GM21423 (cell line): ENCODE measurements around the gene TNIP2.
A peak's percentile ranks its signal among the peaks of the same experiment; 100 is the strongest.
"Not testable (repeated sequence)": the region's sequence is repeated elsewhere in the genome, so short reads cannot be mapped to it uniquely, and the experiment has no call there.

Experiments
- ATAC-seq: cut with Tn5 transposase; IDR thresholded peaks from one replicate; pipeline ENCODE4 v1.9.1; 2021; ENCODE audit warnings: mild to moderate bottlenecking, moderate library complexity; ENCODE audit not compliant: unreplicated experiment

The TNIP2 gene

DNA sequence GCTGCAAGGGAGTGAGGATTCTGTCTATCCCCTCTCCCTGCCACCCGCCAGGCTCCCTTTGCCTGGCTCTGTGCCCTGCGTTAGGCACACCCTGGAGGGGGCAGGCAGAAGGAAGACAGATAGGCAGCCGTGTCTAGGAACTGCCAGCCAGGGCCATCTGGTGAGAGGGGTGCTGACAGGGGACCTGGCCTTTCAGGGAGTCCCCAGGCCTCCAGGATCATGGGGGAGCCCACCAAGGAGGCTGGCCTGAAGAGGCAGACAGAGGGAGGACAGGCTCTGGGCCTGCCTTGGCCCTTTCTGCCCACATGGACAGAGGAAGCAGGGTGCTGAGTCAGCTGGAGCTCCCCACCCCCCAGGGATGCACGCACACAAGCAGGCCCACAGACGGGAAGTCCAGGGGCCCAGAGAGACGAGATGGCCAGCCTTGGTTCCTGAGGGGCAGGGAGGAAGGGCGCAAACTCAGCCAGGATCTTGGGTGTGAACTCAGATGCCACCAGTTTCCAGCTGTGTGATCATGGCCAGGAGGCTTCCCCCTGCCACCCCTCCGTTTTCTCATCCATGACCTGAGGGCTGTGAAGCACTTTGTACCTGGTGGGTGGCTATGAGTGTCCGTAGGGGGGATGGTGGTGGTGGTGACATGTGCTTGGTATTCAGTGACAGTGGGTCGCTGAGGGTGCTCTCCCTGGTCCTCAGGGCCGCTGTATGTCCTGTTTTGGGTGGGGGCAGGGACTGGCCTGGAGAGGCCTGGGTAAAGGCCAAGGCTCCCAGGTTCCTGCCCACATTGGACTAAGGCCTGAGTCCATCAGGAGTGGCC is 38.6 kb upstream of the TNIP2 start:
- no peak for ATAC-seq

DNA sequence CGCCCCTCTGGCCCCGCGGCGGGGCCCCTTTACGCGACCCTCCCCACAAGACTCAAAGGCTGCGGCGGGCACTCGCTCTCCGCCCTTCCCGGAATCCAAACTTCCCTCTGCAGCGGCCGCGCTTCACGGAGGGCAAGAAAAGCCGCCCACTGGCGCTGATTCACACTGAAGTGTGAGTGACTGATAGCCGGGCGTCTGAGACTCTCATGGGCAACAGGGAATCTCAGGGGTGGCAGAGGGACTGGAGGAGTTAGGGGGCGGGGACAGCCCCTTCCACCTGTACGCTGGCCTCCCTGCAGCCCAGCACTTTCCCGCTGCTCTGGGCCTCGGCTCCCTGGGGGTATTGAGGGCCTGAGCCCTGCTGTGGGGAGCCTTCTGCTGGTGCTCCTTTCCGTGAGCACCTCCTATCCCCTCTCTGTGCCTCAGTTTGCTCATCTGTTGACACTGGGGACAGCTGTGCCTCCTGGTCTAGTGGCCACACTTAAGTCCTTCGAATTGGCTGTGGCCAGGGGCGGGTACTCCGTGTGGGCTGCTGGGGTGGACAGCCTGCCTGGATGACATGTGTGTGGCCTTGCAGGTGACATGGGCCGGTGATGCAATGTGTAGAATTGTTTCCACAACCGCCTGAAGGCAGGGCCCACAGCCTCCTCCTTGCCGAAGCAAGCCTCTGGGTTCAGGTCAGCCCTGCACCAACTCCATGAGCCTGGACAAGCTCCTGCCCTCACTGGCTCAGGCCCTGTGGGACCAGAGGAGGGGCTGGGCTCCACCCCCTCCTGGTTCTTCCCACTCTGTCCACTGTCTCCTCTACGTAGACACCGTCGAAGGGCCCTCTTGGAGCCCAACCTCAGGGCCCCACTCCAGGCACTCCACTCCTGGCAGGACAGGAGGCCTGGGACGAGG is 37.7 kb upstream of the TNIP2 start:
- no peak for ATAC-seq

DNA sequence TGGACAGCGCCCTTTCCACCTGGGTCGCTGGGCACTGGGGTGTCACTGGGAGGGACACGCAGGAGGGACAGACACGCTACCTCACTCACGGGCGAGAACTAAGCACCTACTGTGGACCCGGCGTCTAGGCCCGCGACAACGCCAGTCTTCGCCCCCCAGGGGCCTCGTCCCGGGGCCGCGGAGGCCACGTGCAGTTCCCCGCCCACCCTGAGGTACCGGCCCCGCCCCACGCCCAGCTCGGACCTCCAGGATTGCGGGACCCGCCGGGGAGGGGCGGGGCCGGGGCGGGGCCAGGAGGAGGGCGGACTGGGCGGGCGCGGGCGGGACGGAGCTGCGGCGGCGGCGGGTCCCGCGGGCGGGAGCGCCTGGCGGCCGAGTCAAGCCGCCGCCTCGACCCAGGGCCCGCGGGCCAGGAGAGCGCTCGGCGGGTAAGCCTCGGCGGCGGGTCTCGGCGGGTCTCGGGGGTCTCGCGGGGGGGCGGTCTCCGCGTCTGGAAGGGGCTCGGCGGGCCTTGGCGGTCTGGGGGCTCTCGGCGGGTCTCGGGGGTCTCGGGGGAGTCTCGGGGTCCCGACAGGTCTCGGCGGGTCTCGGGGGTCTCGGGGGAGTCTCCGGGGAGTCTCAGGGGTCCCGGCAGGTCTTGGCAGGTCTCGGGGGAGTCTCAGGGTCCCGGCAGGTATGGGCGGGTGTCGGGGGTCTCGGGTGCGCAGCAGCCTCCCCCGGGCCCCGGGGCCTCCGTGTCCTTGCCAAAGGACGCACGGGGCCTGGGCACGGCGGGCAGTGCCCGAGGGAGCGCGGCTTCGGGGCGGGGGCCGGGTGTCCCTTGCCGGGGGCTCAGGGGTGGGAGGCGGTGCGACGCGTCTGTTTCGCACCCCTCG is 36.8 kb upstream of the TNIP2 start, which contains the start of gene SH3BP2:
Gene SH3BP2 (plus strand): TSS at position 375 of the 875 bp plus-strand sequence. CDS start 27,533 bp downstream, outside the sequence.
- ATAC-seq: no peak

DNA sequence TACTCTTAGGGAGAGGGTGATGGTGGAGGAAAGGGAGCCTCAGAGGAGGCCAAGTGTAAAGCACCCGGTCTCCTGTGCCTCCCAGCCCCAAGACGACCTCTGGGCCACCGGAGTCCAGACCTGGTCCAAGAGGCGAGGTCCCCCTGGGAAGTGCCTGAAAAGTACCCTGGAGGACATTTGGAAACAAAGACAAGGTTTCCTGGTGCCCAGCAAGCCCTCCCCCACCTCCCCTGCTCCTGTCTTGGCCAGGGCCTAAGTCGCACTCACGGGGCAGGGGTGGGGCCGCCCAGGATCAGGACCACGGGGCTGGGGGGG is 36.2 kb upstream of the TNIP2 start:
- ATAC-seq: no peak

DNA sequence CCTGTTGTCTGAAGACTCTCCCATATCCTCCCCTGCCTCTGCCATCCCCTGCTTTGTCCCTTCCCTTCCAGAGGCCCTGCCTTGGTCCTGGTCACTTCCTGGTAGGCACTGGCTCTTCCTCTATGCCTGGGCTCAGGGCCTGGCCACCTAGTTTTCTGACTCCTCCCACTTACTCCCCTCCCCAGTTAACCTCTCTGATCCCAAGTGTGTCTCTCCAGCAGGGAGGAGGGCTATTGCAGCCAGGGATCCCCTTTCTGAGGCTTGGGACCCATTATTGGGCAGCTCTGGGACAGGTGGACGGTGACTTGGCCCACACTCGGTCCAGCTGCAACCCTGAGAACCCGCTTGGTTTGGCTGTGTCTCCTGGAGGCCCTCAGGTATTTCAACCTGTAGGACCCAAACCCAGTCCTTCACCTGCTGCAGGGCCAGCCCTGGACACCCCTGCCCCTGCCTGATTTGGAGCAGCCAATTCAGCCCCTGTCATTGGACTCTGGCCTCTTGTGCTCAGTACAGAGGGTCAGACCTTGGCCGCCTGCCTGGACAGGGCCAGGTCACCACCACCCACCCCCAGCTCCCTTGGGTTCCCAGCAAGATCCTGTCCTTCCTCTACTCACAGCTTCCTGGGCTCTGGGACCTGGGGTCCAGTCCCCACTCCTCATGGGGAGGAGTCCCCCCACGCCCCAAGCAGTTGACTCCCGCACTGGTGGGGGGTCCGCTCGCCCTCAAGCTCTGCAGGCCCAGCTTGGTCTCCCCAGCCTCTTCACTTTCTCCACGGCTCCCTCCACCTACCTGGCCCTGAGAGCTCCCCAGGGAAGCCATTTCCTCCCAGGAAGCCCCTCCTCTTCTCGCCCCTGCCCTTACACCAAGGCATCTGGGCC is 35.6 kb upstream of the TNIP2 start:
- no peak for ATAC-seq

DNA sequence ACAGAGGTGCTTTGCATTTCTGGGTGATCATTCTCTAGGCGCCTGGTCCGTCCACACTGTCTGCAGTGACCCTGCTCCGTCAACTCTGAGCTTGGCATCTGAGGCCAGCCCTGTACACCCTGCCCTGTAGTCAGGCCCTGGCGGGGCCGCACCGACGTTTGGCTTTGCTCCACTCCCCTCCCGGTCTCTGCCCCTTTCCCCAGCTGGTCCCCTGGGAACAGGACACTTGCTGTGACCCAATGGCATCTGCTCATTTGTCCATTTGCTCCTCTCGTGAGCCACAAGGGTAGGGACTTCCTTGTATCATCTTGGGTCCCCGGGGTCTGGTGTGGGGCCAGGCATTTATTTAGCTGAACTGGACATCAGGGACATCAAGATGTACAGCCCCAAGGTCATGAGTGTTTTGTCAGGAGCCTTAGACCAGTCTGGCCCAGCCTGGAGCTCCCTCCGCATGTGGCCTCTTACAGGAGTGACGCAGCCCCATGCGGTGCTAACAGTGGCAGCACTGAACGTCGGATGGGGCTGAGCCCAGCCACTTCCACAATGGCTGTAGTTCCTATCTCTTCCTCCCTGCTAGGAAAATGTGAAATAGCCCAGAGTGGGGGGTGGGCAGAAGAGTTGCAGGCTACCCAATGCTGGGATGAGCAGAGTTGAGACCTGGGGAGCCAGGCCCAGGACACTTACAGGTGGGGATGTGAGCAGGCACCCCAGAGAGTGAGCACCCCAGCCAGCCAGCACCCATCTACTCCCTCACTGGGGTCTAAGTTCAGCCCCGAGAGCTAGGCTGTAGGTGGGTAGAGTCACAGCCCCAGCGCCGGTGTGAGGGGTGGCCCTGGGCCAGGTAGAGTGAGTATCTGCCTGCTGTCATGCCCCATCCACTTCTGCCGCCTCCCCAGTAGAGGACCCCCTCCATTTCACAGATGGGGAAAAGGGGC is 34.7 kb upstream of the TNIP2 start:
- no peak for ATAC-seq

DNA sequence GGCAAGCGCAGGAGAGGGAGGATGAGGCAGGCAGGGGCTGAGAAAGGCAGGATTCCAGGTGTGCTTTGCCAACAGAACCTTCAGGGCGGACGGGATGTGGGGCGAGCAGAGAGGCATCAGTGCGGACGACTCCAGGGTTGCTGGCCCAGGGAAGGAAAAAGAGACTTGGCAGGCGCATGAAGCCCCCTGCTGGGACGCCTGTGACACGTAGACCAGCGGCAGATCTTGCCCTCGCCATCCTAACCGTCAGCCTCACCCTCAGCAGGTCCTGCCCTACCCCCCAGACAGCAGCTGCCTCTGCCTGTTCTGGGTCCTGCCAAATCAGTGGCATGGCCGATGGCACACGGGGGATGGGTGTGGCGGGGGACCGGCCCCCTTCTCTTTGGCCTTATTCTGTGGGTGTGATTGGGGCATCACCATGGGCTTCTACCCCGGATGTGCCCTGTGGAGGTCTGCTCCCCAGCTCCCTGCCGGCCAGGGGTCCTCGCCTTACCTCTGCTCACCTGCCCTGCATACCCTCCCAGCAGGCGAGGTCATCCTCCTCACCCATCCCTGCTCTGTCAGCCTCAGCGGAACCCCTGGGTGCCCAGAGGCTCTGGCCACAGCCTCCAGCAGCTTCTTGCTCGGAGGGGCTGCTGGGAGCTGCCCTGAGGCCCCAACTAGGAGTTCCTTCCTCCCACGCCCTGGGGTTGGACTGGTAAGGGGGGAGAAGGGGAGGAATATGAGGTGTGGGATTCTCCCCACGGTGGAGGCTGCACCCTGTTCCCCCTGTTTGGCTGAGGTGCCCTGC is 33.9 kb upstream of the TNIP2 start:
- no peak for ATAC-seq

DNA sequence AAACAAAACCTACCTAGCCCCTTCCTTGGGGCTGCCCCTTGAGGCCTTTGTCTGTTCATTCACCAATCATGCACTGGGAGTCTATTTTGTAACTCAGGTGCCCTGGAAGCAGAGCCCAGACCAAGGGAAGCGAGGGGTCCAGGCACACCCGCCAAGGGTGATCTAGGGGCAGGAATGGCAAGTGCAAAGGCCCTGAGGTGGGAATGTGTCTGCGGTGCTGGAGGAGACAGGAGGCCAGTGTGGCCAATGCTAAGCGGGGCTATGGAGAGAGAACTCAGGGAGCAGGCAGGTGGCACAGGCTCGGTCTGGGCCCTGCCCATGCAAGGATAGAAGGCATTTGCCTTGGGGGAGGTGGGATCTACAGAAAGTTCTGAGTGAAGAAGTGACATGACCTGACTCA is 33.2 kb upstream of the TNIP2 start:
- ATAC-seq: no peak

DNA sequence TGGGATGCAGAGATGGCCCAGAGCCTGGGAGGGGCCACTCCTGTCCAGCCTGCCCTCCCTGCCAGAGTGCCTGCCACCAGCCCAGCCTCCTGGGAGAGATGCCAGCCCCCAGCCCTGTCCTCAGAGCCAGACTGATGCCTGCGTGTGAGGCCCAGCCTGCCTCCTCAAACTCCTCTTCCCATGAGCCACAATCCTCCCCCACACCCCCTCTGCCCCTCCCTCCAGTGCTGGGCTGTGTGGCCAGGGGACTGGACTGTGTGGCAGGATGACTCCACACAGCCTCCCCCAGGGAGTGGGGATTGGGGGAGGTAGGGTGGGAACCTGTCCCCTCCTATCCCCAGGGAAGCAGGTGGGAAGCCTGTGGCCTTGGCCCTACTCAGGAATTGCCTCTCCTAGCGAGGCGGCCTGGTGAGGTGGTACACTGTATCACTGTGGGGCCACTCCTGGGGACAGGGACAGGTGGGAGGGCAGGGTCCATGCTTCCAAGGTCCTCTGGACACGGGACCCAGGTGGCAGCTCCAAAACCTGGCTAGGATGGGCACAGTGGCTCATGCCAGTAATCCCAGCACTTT is 32.5 kb upstream of the TNIP2 start:
- no peak for ATAC-seq

DNA sequence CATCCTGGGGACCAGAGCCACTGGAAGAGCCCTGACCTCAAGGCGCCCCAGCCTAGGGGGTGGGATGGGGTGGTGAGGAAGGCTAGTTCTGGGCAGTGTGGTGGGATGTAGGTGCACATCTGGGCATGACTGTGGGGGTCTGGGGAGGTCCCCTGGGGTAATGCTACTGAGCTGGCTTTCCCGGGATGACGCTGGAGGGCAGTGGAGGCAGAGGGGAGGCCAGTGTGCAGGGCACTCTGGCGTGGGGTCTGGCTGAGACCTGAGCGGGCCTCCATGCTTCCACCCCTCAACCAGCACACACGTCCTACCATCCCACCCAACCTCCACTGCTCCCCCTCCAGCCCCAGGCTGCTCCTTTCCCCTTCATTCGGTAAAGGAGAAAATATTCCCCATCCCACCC is 32.0 kb upstream of the TNIP2 start:
- no peak for ATAC-seq

DNA sequence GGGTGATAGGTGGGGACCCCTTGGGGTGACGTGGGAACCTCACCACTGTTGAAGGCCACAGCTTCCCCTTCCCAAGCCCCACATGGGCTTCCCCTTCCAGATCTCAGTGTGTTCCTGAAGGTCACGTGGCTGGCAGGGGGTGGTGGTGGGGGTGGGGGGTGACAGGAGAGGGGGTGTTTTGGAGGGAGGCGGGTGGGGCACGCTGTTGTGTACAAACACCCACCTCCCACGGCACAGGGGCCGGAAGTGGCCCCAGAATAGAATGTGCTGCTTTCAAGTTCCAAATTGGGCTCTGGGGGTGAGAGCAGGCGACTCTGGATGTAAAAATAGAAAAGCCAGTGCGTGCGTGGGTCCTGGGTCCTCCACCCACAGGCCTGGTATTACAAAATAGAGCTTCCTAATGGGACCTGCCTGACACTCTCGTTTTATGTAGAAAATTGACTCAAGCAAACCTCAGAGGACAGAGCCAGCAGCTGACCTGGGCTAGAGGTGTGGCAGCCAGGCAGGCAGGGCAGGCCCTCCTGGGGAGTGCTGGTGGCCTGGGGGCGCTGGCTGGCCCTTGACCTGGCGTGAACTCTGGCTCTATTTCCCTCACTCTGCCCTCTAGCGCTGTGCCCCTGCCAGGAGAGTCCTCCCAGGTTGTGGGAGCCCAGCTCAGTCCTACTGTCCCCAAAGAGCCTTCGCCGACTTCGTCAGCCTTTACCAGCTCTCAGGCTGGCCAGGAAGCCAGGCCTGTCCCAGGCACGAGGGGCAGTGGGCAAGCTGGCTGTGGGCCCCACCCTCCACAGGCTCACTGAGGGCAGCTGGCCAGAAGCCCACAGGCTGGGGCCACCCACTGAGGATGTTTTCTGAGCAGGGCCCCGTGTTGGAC is 31.3 kb upstream of the TNIP2 start:
- ATAC-seq: peak; percentile 64

DNA sequence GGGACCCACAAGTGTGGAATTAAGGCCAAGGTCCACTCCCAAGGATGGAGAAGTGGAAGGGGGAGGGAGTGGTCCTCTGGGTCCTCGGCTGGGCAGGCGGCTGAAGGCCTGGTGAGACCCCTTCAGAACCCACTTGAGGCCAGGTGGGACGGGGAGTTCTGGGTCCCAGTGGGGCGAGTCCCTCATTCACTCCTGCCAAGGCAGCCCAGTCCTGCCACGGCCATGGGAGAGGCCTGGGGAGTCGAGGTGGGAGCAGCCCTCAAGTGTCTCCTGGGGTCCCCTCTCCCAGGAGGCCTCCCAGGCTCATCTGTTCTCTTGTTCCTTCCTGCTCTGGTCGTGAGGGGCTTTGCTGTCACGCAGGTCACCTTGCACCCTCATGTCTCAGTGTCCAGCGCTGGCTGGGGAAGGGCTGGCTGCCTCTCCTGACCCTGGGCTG is 30.7 kb upstream of the TNIP2 start:
- no peak for ATAC-seq

DNA sequence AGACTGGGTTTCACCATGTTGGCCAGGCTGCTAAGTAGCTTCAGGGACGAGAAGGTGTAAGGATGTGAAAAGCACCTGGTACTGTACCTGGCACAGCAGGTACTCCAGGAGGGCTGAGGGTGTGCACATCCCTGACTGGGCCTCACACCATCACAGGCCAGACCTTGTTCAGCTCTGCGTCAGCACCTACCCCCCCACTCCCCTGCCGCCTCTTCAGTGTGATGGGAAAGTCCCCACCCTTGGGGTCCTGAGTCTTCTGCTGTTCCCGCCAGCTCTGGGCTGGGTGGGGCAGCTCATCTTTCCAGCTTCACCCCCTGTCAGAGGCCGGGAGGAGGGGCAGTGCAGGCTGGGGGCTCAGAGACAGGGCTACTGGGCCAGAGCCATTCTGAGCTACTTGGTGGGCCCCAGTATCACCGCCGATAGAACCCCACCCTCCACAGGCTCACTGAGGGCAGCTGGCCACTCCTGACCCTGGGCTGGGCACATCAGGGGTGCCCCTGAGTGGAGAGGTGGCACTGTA is 30.1 kb upstream of the TNIP2 start:
- ATAC-seq: no peak

DNA sequence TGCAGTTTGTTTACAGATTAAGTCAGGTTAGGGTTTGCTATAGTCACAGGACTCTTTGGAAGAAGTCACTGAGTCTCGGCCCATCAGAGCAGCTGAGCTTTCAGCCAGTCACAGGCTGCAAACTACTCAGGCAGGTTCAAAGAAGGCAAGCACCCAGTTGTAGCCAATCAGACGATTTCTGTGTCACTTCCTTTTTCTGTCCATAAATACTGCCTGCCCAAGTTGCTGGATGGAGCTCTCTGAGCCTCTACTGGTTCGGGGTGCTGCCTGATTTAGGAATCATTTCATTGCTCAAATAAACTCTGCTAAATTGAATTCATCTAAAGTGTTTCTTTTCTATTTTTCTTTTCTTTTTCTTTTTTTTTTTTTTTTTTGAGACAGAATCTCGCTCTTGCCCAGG is 29.5 kb upstream of the TNIP2 start:
- ATAC-seq: no peak

DNA sequence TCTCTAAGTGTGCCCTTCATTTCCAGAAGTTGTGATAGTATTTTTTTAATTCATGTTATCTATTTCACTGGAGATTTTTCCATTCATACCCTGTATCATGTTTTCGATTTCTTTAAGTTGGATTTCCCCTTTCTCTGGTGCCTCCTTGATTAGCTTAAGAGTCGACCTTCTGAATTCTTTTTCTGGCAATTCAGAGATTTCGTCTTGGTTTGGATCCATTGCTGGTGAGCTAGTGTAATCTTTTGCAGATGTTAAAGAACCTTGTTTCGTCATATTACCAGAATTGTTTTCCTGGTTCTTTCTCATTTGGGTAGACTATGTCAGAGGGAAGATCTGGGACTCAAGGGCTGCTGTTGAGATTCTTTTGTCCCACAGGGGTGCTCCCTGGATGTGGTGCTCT is 27.7 kb upstream of the TNIP2 start:
- ATAC-seq: no peak

DNA sequence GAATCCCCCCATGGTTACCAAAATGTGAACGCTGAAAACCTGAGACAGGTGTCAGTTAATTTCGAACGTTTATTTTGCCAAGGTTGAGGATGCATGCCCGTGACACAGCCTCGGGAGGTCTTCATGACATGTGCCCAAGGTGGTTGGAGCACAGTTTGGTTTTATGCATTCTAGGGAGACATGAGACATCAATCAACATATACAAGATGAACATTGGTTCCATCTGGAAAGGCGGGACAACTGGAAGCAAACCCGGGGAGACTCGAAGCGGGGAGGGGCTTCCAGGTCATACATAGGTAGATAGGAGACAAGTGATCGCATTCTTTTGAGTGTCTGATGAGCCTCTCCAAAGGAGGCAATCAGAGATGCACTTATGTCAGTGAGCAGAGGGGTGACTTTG is 25.8 kb upstream of the TNIP2 start:
- no peak for ATAC-seq

DNA sequence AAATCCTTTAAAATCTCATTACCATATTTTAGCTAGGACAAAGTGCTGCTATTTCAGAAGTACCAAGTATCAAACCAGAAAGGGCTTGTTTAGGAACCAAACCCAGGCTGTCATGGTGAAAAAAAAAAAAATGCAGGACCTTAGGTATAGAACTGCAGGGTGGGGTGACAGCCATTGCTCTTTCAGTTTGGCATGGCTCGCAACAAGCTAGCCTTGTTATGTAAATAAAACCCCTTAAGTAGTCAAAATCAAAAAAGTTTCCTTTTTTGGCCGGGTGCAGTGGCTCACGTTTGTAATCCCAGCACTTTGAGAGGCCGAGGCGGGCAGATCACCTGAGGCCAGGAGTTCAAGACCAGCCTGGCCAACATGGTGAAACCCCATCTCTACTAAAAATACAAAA is 24.5 kb upstream of the TNIP2 start:
- ATAC-seq: not testable (repeated sequence)
